ENCODE results near the gene FIGLA.

FIGLA gene

GRCh38 chr2:70751881-70752280 is 38.6 kb downstream of the FIGLA start:
- DNase-seq (ENCODE audit: low read depth in 1 of 2, low spot score in 1 of 2) = no peak
- no peak for TF ChIP-seq SPI1 (IDR thresholded peaks at IDR 0.05; ENCODE audit: borderline replicate concordance, low read depth)
- TF ChIP-seq, protein P1, sequence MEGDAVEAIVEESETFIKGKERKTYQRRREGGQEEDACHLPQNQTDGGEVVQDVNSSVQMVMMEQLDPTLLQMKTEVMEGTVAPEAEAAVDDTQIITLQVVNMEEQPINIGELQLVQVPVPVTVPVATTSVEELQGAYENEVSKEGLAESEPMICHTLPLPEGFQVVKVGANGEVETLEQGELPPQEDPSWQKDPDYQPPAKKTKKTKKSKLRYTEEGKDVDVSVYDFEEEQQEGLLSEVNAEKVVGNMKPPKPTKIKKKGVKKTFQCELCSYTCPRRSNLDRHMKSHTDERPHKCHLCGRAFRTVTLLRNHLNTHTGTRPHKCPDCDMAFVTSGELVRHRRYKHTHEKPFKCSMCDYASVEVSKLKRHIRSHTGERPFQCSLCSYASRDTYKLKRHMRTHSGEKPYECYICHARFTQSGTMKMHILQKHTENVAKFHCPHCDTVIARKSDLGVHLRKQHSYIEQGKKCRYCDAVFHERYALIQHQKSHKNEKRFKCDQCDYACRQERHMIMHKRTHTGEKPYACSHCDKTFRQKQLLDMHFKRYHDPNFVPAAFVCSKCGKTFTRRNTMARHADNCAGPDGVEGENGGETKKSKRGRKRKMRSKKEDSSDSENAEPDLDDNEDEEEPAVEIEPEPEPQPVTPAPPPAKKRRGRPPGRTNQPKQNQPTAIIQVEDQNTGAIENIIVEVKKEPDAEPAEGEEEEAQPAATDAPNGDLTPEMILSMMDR (IDR thresholded peaks at IDR 0.05; ENCODE audit: insufficient read depth, low read length) = no peak
- no peak for TF ChIP-seq POLR2AphosphoS5 (IDR thresholded peaks at IDR 0.05; ENCODE audit: low read depth)
- no peak for TF ChIP-seq GABPA (IDR thresholded peaks at IDR 0.05; ENCODE audit: low read depth)
- TF ChIP-seq, protein P2, sequence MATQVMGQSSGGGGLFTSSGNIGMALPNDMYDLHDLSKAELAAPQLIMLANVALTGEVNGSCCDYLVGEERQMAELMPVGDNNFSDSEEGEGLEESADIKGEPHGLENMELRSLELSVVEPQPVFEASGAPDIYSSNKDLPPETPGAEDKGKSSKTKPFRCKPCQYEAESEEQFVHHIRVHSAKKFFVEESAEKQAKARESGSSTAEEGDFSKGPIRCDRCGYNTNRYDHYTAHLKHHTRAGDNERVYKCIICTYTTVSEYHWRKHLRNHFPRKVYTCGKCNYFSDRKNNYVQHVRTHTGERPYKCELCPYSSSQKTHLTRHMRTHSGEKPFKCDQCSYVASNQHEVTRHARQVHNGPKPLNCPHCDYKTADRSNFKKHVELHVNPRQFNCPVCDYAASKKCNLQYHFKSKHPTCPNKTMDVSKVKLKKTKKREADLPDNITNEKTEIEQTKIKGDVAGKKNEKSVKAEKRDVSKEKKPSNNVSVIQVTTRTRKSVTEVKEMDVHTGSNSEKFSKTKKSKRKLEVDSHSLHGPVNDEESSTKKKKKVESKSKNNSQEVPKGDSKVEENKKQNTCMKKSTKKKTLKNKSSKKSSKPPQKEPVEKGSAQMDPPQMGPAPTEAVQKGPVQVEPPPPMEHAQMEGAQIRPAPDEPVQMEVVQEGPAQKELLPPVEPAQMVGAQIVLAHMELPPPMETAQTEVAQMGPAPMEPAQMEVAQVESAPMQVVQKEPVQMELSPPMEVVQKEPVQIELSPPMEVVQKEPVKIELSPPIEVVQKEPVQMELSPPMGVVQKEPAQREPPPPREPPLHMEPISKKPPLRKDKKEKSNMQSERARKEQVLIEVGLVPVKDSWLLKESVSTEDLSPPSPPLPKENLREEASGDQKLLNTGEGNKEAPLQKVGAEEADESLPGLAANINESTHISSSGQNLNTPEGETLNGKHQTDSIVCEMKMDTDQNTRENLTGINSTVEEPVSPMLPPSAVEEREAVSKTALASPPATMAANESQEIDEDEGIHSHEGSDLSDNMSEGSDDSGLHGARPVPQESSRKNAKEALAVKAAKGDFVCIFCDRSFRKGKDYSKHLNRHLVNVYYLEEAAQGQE (IDR thresholded peaks at IDR 0.05; ENCODE audit: insufficient replicate concordance, low read depth) = no peak
- H3K27ac ChIP-seq (replicated peaks) = no peak overlapping the region
- peaks cover 3% of the 10 kb centered on the region for H3K27me3 ChIP-seq (ENCODE audit: insufficient read depth, poor library complexity, severe bottlenecking)
- H3K4me3 ChIP-seq (replicated peaks; ENCODE audit: insufficient read depth, low read length) = no peak overlapping the region

DNA sequence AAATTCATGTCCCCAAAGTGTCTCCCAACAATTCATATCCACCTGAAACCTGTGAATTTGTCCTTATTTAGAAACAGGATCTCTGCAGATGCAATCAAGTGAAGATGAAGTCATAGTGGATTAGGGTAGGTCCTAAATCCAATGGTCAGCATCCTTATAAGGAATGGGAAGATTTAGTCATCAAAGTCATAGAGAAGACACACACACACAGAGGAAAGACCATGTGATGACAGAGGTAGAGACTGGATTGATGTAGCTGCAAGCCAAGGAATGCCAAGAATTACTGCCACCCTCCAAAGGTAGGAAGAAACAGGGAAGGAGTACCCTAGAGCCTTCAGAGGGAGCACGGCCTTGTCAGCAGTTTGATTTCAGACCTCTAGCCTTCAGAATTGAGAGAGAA is 40.1 kb downstream of the FIGLA start:
- no peak overlapping the region for H3K27ac ChIP-seq (replicated peaks)
- DNase-seq (ENCODE audit: low read depth in 1 of 2, low spot score in 1 of 2) = no peak
- no peak overlapping the region for H3K4me3 ChIP-seq (replicated peaks; ENCODE audit: insufficient read depth, low read length)
- TF ChIP-seq SPI1 (IDR thresholded peaks at IDR 0.05; ENCODE audit: borderline replicate concordance, low read depth) = no peak
- TF ChIP-seq, protein P2 (IDR thresholded peaks at IDR 0.05; ENCODE audit: insufficient replicate concordance, low read depth) = no peak
- TF ChIP-seq, protein P1 (IDR thresholded peaks at IDR 0.05; ENCODE audit: insufficient read depth, low read length) = no peak
- TF ChIP-seq GABPA (IDR thresholded peaks at IDR 0.05; ENCODE audit: low read depth) = no peak
- no peak for TF ChIP-seq POLR2AphosphoS5 (IDR thresholded peaks at IDR 0.05; ENCODE audit: low read depth)
- H3K27me3 ChIP-seq (ENCODE audit: insufficient read depth, poor library complexity, severe bottlenecking) = peaks cover 3% of the 10 kb centered on the region

DNA sequence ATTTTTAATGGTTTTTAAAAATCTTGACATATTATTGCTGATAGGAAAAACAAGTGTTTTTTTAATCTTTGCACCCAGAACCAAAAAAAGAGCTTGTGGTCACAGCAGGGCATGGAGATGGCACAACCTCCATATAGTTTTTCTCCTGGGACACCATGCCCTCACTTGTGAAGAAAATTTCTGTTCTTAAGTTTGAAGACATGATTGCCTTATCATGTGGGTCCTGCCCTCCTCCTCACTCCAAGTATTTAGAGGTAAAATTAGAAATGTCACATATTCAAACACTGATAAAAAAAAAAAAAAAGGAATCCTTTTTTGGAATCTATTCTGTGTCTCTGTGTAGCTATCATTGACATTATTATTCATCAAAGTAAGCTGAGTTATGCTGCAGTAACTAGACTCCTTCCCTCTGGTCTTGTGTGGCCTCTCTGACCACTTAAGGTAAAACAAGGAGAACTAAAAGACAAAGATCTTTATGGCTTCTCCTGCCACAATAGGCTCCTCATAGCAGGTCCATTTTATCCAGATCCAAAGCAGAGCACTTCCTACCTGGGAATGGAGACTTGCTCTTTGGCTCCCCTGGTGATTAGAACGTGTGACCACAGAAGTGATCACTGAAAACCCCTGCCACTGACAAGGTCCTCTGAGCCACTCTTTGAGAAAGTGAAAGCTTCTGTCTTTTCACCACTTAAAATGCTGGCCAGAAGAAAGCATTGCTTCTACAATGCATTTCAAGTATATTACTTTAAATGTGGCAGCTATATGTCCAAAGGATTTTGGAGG is 42.2 kb downstream of the FIGLA start:
- no peak for TF ChIP-seq GABPA (IDR thresholded peaks at IDR 0.05; ENCODE audit: low read depth)
- TF ChIP-seq, protein P1 (IDR thresholded peaks at IDR 0.05; ENCODE audit: insufficient read depth, low read length) = no peak
- no peak for TF ChIP-seq SPI1 (IDR thresholded peaks at IDR 0.05; ENCODE audit: borderline replicate concordance, low read depth)
- TF ChIP-seq, protein P2 (IDR thresholded peaks at IDR 0.05; ENCODE audit: insufficient replicate concordance, low read depth) = no peak
- TF ChIP-seq POLR2AphosphoS5 (IDR thresholded peaks at IDR 0.05; ENCODE audit: low read depth) = no peak
- DNase-seq (ENCODE audit: low read depth in 1 of 2, low spot score in 1 of 2) = no peak
- Histone ChIP-seq H3K27ac (replicated peaks) (no peak overlapping the region), H3K27me3 (ENCODE audit: insufficient read depth, poor library complexity, severe bottlenecking) (no peaks in the 10 kb centered on the region), H3K4me3 (replicated peaks; ENCODE audit: insufficient read depth, low read length) (no peak overlapping the region)

All from HL-60 (cell line).